GM10266 (cell line): ENCODE measurements around the gene IL24.

Experiments
- DNase-seq: peaks from one replicate; pipeline ENCODE4 v3.0.0; 2012; ENCODE audit errors: extremely low spot score
- TF ChIP-seq, protein P1 (sequence below): IDR thresholded peaks from 2 replicates; pipeline ENCODE4 v1.5.1; 2012; ENCODE audit warnings: mild to moderate bottlenecking, low read depth; ENCODE audit not compliant: control insufficient read depth, insufficient read depth; ENCODE audit errors: missing control alignments

Gene IL24

DNA sequence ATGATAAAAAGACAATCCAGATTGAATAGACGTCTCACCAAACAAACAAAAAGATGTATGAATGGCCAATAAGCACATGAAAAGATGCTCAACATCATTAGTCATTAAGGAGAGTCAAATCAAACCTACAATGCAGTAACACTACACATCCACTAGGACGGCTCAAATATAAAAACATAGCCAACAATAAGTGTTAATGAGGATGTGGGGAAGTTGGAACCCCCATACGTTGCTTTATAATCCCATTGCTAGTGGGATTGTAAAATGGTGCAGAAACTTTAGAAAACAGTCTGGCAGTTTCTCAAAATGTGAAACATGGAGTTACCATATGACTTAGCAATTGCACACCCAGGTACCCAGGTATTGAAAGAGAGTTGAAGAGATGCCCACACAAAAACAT lies 14.7 kb upstream of the IL24 start:
- TF ChIP-seq, protein P1, sequence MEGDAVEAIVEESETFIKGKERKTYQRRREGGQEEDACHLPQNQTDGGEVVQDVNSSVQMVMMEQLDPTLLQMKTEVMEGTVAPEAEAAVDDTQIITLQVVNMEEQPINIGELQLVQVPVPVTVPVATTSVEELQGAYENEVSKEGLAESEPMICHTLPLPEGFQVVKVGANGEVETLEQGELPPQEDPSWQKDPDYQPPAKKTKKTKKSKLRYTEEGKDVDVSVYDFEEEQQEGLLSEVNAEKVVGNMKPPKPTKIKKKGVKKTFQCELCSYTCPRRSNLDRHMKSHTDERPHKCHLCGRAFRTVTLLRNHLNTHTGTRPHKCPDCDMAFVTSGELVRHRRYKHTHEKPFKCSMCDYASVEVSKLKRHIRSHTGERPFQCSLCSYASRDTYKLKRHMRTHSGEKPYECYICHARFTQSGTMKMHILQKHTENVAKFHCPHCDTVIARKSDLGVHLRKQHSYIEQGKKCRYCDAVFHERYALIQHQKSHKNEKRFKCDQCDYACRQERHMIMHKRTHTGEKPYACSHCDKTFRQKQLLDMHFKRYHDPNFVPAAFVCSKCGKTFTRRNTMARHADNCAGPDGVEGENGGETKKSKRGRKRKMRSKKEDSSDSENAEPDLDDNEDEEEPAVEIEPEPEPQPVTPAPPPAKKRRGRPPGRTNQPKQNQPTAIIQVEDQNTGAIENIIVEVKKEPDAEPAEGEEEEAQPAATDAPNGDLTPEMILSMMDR: no peak
- no peak for DNase-seq

- TF ChIP-seq, protein P1: no peak
- DNase-seq: no peak
Measured at GRCh38 chr1:206883160-206883559, 14.1 kb upstream of the IL24 start.

DNA sequence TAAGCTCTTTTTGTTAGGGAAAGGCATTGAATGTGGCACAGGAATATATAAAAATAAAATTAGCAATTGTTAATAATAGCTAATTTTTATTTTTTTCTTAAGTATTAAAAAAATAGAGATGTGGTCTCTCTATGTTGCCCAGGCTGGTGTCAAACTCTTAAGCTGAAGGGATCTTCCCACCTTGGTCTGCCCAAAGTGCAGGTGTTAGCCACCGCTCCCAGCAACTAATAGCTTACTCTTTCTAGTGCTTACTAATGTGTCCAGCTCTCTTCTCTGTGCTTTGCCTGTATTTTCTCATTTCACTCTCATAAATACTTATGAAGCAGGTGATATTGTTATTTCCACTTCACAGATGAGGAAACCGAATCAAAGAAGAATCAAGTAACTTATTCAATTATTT lies 13.4 kb upstream of the IL24 start:
- DNase-seq: no peak
- TF ChIP-seq, protein P1: no peak

- TF ChIP-seq, protein P1: no peak
- no peak for DNase-seq
Measured at GRCh38 chr1:206885341-206886060, 11.7 kb upstream of the IL24 start.

- TF ChIP-seq, protein P1: no peak
- no peak for DNase-seq
Measured at GRCh38 chr1:206886831-206887230, 10.4 kb upstream of the IL24 start.

DNA sequence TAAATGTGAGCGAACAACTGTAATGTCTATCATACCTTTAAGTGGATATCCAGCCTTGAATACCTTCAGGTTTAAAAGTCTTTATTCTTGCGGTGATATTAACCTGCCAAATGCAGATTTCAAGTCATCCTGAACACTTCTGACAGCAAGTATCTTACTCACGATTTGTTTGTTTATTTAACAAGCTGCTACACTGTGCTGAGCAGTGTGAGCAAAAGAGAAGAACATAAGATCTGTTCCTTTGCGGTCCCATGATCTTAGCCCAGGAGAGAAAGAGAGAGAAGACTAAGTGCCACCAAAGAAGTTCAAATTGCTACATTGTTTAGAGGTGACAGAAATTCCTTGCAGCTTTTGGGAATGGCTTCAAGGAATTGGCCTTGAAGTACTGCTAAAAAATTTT lies 9.5 kb upstream of the IL24 start:
- TF ChIP-seq, protein P1: no peak
- DNase-seq: no peak

DNA sequence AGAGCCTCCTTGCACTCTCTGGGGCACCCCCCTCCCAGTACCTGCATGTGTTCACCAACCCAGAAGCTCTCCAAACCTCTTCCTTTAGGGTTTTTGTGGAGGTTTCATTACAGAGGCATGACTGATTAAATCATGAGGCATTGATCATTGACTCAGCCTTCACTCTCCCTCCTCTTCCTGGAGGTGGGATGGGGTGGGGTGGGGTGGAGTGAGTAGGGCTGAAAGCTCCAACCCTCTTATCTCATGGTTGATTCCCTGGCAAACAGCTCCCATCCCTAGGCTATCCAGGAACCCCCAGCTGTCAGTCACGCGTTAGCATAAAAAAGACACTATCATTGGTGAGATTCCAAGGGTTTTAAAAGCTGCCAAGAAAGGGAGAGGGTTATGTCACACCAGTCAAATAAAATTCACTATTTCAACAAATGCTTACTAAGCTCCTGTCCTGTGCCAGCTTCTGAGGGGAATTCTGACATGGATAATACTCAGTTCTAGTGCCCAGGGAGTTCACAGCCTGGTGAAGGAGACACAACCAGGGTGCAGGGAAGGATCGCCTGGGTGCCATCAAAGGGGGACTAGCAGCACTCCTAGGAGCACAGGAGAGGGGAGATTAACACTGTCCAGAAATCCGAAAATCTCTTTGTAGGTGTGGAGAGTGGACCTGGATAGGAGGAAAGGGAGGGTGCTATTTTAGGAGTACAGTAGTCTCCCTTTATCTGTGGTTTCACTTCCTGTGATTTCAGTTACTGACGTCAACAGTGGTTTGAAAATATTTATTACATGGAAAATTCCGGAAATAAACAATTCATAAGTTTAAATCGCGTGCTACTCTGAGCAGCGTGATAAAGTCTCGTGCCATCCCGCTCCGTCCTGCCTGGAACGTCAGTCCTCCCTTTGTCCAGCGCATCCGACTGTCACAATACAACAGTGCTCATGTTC lies 6.8 kb upstream of the IL24 start:
- TF ChIP-seq, protein P1: no peak
- no peak for DNase-seq
